ENCODE results near the gene HK2.
A peak's percentile ranks its signal among the peaks of the same experiment; 100 is the strongest.
"Not testable (repeated sequence)": the region's sequence is repeated elsewhere in the genome, so short reads cannot be mapped to it uniquely, and the experiment has no call there.

The HK2 gene

DNA sequence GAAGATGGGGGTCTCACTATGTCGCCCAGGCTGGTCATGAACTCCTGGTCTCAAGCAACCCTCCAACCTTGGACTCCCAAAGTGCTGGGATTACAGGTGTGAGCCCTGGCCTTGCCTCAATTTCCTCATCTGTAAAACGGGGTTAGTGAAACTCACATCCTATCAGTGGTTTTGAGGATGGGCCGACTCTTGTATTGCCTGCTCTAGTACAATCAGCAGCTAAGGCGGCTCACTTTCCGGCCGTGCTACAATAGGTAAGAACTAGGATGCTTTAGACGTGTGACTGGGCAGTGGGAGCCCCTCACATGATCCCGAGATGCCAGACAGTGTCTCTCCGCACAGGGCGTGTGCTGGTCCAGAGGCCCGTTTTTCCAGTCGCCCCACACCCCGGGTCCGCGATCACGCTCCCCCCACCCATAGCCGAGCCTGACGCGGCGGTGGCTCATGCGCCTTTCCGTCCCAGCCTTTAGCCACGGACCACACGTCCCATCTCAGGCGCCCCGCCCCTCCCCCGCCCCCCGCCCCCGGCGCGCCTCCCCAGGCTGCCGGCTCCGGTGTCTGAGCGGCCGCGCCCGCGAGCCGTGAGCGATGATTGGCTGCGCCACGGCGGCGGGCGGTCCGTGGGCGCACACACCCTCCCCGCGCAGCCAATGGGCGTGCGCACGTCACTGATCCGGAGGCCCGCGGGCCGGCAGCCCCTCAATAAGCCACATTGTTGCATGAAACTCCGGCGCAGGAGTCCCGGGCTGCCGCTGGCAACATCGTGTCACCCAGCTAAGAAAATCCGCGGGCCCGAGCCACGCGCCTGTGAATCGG lies at the start of gene HK2:
Gene HK2 (plus strand): TSS at position 710 of the 816 bp plus-strand sequence. CDS start 454 bp downstream, outside the sequence.
- H3K4me1 Mint-ChIP-seq (ENCODE audit: low read depth): peaks cover 51% of the 10 kb centered on the region
- no peaks in the 10 kb centered on the region for H3K27me3 Mint-ChIP-seq
- no peaks in the 10 kb centered on the region for H3K9me3 Mint-ChIP-seq
- H3K4me3 Mint-ChIP-seq: peak within 1 kb of the TSS; percentile 96
- peaks cover 31% of the 10 kb centered on the region for H3K36me3 Mint-ChIP-seq (ENCODE audit: low read depth)
- H3K27ac Mint-ChIP-seq: peak within 1 kb of the TSS; percentile 97

DNA sequence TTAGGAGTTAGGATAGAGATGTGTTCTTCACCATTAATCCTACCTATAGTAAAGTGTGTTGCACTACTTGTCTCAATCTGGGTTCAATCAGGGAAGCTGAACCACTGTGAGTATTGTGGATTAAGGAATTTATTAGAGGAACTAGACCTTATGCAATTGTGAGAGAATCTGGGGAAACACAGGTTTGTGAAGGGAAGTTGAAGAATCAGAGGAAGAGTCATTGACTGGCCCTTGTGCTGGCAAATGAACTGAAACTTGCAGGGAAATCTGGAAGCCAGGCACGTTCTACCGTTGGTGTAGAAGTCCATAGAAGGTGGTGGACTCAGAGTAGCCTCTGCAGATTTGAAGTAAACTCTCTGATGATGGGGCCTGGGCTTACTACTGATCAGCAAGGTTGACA lies 44.7 kb upstream of the HK2 start:
- H3K36me3 Mint-ChIP-seq (ENCODE audit: low read depth): peaks cover 3% of the 10 kb centered on the region
- no peak overlapping the region for H3K27ac Mint-ChIP-seq
- peaks cover 11% of the 10 kb centered on the region for H3K27me3 Mint-ChIP-seq
- H3K9me3 Mint-ChIP-seq: peaks cover 16% of the 10 kb centered on the region
- H3K4me3 Mint-ChIP-seq: no peak overlapping the region
- no peaks in the 10 kb centered on the region for H3K4me1 Mint-ChIP-seq (ENCODE audit: low read depth)

DNA sequence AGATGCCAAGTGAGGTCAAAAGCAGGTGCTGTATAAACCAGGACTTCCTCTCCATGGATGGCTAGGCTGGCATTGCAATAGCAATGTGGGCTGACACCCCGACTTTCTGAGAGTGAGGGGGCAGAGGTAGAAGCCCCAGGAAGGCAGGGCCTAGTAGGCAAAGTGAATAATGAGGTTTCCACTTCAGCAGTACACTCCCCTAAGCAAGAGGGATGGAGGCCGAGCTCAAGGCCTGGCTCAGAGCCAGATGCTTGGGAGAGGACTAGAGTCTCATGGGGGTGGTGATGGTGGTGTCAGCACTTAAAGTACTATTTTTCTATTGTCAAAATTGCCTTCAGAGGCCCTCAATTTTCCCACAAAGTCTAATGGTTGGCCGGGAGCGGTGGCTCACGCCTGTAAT lies 41.6 kb upstream of the HK2 start:
- Mint-ChIP-seq H3K9me3 (peaks cover 13% of the 10 kb centered on the region), H3K36me3 (ENCODE audit: low read depth) (peaks cover 3% of the 10 kb centered on the region), H3K27ac (no peak overlapping the region), H3K4me3 (no peak overlapping the region), H3K4me1 (ENCODE audit: low read depth) (no peaks in the 10 kb centered on the region), H3K27me3 (peaks cover 11% of the 10 kb centered on the region)

DNA sequence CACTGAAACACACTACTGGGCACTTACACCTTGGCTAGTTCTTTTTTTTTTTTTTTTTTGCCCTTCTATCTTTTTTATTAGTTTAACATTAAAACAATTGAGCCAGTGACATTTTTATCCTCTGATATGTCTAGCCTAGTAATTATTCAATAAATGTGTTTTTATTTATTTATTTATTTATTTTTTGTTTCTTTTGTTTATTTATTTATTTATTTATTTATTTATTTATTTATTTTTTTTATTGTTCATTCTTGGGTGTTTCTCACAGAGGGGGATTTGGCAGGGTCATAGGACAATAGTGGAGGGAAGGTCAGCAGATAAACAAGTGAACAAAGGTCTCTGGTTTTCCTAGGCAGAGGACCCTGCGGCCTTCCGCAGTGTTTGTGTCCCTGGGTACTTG lies 39.0 kb upstream of the HK2 start:
- H3K27me3 Mint-ChIP-seq; H3K4me1 Mint-ChIP-seq (ENCODE audit: low read depth); H3K9me3 Mint-ChIP-seq; H3K36me3 Mint-ChIP-seq (ENCODE audit: low read depth); H3K4me3 Mint-ChIP-seq; H3K27ac Mint-ChIP-seq: not testable (repeated sequence)

DNA sequence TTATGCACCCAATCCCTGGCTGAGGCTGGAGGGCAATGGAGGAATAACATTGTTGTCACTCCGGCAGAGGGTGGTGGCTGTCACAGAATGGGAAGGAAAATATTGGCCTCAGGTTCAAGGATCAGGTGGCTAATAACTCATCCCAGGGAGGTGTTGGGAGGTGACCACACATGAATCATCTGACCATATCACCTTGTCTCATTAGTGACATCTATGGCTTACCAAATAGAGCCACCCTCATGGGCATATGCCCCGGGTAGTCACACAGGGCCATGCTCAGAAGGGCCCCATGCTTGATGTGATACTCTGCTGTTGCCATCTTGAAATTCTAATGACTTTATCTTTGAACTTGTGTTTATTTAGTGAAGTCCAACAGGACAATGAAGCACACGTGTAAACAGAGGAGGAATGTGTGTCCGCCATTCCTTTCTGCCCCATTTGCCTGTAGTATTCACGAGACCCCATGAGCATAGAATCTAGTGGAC lies 27.5 kb upstream of the HK2 start:
- H3K27ac Mint-ChIP-seq: no peak overlapping the region

DNA sequence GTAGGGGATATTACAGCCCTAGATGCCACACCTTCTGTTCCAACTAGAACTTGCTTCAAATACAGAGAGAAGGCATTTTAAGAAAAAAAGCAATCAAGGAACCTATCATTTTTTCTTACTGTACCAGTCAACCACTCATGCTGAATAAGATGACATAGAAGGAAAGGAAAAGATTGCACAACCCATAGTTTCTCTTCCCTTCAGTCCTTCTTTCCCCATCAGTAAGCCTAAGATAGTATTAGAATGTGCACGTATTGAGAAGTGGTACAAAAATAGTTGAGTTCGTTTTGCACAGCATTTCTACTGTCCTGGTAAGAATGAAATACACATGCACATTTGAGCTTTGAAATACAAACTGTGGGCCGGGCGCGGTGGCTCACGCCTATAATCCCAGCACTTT lies 27.0 kb upstream of the HK2 start:
- Mint-ChIP-seq H3K36me3 (ENCODE audit: low read depth) (no peaks in the 10 kb centered on the region), H3K27ac (no peak overlapping the region), H3K4me1 (ENCODE audit: low read depth) (no peaks in the 10 kb centered on the region), H3K27me3 (no peaks in the 10 kb centered on the region), H3K4me3 (no peak overlapping the region), H3K9me3 (no peaks in the 10 kb centered on the region)

More for the DNA sequence above, 27.5 kb upstream of the HK2 start:
- H3K4me1 Mint-ChIP-seq (ENCODE audit: low read depth): no peaks in the 10 kb centered on the region
- H3K4me3 Mint-ChIP-seq: no peak overlapping the region
- H3K36me3 Mint-ChIP-seq (ENCODE audit: low read depth): no peaks in the 10 kb centered on the region
- no peaks in the 10 kb centered on the region for H3K27me3 Mint-ChIP-seq
- no peaks in the 10 kb centered on the region for H3K9me3 Mint-ChIP-seq

DNA sequence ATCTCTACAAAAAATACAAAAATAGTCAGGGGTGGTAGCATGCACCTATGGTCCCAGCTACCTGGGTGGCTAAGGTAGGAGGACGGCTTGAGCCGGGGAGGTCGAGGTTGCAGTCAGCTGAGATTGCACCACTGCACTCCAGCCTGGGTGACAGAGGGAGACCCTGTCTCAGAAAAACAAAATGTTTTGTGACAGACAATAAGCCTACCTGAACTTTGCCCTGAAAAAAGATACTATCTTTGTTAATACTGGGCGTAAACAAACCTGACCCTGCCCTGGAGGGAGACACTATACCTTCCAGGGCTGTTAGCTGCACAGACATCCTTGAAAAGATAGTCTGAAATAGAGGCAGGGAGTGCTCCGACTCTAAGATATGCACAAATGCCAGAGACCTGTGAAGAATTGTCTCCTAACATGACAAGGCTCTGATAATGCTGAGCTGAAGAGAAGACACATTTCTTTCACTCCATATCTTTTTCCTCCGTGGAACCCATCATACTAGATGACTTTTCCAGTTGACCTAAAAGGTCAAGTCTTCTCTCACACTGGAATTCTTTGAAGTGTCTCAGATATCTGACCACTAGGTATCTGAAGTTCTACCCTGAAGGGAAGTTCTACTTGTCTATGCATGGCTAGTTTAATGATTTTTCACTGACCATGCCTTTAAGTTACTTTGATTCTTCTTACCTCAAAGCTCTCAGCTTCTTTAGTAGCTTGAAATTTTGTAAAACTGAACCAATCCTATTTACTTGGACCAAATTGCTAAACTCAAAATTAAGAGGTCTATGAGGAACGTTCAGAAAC lies 20.9 kb upstream of the HK2 start:
- Mint-ChIP-seq H3K9me3 (no peaks in the 10 kb centered on the region), H3K36me3 (ENCODE audit: low read depth) (no peaks in the 10 kb centered on the region), H3K4me3 (no peak overlapping the region), H3K27me3 (no peaks in the 10 kb centered on the region), H3K27ac (no peak overlapping the region), H3K4me1 (ENCODE audit: low read depth) (peaks cover 12% of the 10 kb centered on the region)

DNA sequence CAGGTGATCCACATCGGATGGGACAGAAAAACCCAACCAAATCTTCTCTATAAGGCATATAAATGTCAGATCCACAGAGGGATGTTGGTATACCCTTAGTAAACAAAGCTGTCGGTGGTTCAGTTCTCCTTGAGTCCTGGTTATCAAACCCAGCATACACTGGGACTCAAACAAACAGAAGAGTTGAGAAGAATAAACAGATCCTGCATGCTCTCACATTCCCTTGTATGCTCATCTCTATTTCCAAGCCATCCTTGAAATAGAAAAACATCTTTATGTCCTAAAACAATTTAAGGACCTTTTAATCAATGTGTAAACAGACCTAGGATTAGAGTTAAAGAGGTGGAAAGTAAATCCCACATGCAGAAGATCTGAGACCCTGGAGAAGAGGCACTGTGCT lies 19.8 kb upstream of the HK2 start:
- Mint-ChIP-seq H3K4me1 (ENCODE audit: low read depth) (peaks cover 12% of the 10 kb centered on the region), H3K9me3 (no peaks in the 10 kb centered on the region), H3K27me3 (no peaks in the 10 kb centered on the region), H3K36me3 (ENCODE audit: low read depth) (no peaks in the 10 kb centered on the region), H3K4me3 (no peak overlapping the region), H3K27ac (no peak overlapping the region)

DNA sequence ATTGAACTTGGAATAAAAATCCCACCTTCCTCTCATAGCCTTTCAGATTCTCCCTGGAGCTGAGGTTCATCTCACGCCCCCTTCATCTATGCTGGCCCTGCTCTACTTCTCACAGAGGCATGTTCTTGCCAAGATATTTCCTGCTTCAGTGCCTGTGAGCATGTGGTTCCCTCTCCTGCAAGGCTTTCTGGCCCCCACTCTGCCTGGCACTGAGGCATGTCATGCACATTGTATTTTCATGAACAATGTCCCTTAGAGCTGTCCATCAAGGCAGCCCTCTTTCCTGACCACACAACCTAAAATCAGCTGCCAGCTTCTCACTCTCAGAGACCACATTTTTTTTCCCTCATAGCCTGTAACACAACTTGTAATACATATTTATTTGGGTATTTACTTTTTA lies 18.0 kb upstream of the HK2 start:
- Mint-ChIP-seq H3K36me3 (ENCODE audit: low read depth) (no peaks in the 10 kb centered on the region), H3K27me3 (no peaks in the 10 kb centered on the region), H3K4me1 (ENCODE audit: low read depth) (peaks cover 12% of the 10 kb centered on the region), H3K9me3 (no peaks in the 10 kb centered on the region), H3K4me3 (no peak overlapping the region), H3K27ac (no peak overlapping the region)

DNA sequence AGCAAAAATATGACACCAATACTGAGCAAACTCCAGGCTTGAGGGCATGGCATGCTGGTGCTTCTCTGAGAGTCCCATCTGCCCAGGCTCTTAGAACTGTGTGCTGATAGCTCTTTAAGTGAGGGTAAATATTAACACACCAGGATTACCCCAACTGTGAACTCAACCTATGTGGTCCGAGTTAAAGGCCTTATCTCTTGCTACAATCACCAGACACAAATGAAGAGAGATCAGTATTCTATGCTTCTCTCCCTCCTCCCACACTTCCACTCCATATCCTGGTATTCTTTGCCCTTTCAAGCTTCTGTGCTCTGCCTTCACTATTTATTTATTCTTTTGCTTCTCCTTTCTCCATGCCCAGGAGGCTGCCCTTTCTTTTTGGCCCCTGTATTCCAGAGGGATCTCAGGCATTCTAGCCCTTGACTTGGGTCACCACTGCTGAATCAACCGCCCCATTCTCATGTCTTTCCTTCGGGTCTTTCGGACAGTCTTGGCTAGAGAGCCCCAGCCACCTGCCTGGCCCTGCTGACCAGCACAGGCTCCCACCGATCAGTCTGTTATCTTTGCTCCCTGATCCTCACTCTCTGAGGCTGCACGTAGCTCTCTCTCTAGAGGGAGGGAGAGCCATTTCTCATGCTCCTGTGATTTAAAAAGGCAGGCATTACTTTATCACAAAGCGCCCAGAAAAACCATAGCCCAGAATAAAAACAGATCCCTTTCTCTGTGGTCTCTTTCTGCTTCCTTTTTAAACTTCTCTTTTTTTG lies 17.2 kb upstream of the HK2 start:
- Mint-ChIP-seq H3K27ac (peak overlapping the region; percentile 19), H3K4me3 (no peak overlapping the region), H3K27me3 (no peaks in the 10 kb centered on the region), H3K36me3 (ENCODE audit: low read depth) (no peaks in the 10 kb centered on the region), H3K9me3 (no peaks in the 10 kb centered on the region), H3K4me1 (ENCODE audit: low read depth) (peaks cover 12% of the 10 kb centered on the region)

DNA sequence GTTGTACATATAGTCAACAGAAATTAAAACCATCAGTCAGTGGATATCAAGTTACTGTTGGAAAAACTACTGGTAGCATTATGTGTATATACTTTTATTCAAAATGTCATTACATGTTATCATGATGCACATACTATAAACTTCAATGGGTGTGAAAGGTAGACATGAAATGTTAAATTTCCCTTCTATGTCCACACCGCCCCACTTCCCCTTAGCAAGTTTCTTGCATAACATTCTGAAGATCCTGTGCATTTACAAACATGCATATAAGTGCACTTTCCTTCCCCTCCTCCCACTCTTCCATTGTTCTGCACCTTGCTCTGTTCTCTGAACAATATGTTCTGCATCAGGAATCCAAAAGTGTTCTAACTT lies 16.6 kb upstream of the HK2 start:
- H3K27ac Mint-ChIP-seq: no peak overlapping the region
- no peaks in the 10 kb centered on the region for H3K36me3 Mint-ChIP-seq (ENCODE audit: low read depth)
- peaks cover 12% of the 10 kb centered on the region for H3K4me1 Mint-ChIP-seq (ENCODE audit: low read depth)
- H3K27me3 Mint-ChIP-seq: no peaks in the 10 kb centered on the region
- no peak overlapping the region for H3K4me3 Mint-ChIP-seq
- H3K9me3 Mint-ChIP-seq: no peaks in the 10 kb centered on the region

DNA sequence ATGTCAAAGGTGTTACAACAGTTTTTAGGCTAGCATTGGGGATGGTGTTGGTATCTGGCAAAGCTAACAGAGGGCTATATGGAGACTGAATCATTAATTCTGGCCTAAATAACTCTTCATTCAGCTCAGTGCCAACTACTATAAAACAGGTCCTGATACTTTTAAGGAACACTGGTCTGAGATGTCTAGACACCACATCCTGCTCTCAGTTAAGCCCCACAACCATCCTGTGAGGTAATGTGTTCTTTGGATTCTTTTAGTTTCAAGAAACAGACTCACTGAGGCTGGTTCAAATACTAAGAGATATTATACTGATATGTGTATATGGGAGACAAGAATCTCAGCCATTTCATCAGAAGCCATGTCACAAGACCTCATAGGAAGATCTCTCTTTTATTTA lies 14.2 kb upstream of the HK2 start:
- Mint-ChIP-seq H3K4me1 (ENCODE audit: low read depth) (peaks cover 12% of the 10 kb centered on the region), H3K27ac (no peak overlapping the region), H3K9me3 (no peaks in the 10 kb centered on the region), H3K4me3 (no peak overlapping the region), H3K36me3 (ENCODE audit: low read depth) (no peaks in the 10 kb centered on the region), H3K27me3 (no peaks in the 10 kb centered on the region)

DNA sequence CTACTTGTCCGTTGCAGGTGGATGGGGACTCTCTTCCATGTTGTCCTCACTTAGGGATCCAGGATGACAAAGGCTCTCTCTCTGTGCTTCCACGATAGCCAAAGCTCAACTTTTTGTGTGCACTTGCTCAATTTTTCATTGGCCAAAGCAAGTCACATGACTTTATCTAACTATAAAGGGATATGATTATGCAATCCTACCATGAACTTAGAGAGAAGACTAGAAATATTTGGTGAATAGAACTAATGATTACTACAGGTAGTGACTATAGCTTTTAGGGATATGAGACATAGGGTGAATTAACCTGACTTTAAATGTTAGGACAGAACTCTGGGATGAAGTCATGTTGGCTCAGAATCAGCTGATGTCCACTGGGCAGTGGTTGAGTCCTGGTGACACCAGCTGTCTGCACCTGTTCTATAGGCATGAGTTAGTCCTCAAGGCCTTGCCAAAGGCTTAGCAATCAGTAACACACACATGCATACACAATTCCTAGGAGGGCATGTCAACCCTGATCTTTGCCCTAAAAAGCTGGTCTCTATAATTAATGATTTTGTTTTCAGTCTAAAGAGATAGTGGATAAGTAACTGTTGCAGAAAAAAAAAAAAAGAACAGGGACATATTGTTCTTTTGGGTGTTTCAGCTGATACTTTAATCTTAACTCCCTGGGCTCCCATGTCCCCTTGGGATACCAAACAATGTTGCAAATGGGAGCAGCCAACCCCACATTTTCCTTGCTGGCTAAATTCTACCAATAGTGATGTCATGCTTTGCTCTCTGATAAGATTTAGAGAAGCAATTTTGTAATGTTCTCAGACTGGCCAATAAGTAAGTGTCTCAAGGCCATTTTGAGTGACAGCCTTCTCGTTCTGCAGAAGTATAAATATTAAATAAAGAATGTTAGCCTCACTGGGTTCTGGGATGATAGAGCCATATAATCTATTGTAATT lies 12.5 kb upstream of the HK2 start:
- Mint-ChIP-seq H3K4me1 (ENCODE audit: low read depth) (peaks cover 11% of the 10 kb centered on the region), H3K27ac (no peak overlapping the region), H3K9me3 (no peaks in the 10 kb centered on the region), H3K4me3 (no peak overlapping the region), H3K36me3 (ENCODE audit: low read depth) (no peaks in the 10 kb centered on the region), H3K27me3 (no peaks in the 10 kb centered on the region)
